ENCODE measurements around the gene TENM3. TPM values are rescaled to one million over a fixed set of nuclear protein-coding genes. Genes with fewer than 3 reads are reported as not detected.

Gene TENM3
- total and polyA plus RNA-seq, 2 of the 8 experiments (the other 6 are each of a cell fraction or from before 2014, with no cell fraction given), result 36.9 to 69.3 TPM

DNA sequence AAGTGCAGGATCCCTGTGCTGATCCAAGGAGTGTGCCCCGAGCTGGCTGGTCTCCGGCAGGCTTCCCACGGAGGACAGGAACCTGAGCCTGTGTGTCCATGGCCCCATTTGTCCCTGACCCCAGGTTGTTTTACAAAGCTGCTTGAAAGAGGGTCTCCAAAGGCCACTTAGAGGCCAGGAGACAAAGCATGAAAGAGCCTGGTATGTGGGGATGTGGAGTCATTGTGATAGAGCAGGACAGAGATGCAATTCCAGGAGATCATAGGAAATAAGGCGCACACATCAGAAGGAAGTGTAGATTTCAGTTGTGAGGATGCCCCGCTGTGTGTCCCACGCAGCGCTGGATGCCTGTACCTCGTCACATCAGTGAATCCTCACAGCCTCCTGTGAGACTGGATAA lies 48.0 kb downstream of the TENM3 start (continued):
- TF ChIP-seq CHD7 (IDR thresholded peaks at IDR 0.05; ENCODE audit: insufficient replicate concordance, low read length) (no peak), CEBPB (IDR thresholded peaks at IDR 0.05; ENCODE audit: low read depth, low read length) (no peak), CHD2 (IDR thresholded peaks at IDR 0.05; ENCODE audit: low read length) (no peak), SP4 (IDR thresholded peaks at IDR 0.05; ENCODE audit: low read length) (no peak)
- TF ChIP-seq, protein P1, sequence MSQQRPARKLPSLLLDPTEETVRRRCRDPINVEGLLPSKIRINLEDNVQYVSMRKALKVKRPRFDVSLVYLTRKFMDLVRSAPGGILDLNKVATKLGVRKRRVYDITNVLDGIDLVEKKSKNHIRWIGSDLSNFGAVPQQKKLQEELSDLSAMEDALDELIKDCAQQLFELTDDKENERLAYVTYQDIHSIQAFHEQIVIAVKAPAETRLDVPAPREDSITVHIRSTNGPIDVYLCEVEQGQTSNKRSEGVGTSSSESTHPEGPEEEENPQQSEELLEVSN (IDR thresholded peaks at IDR 0.05), result no peak
